Astrocyte (in vitro differentiated cells and primary cell): ENCODE results near the gene GIT2.

Experiments
- CTCF ChIP-seq: IDR thresholded peaks from 2 replicates; pipeline ENCODE4 v1.5.1; 2011; ENCODE audit warnings: low read depth, mild to moderate bottlenecking, inconsistent platforms, low read length, moderate library complexity; ENCODE audit not compliant: insufficient read depth
- EZH2 ChIP-seq: IDR thresholded peaks from 2 replicates; pipeline ENCODE4 v1.6.1; 2012; ENCODE audit warnings: mild to moderate bottlenecking, low read length, inconsistent platforms; ENCODE audit not compliant: insufficient read depth

DNA sequence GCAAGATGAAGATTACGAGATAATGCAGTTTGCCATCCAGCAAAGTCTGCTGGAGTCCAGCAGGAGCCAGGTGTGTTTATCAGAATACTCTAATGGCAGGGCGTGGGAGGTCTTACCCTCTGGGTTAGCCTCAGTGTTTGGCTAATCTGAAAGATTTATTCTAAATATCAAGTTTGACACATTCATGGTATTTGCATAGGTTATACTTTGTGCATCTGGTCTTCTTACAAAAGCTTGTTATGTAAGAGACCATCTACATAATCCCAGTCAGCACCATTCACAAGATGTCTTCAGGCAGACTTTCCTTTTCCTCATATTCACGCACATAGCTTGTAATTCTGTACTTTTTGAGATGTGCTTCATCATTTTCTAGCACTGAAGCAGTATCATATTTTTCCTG, 37.7 kb upstream of the GIT2 start:
- TF ChIP-seq EZH2 (no peak), CTCF (no peak)
